ENCODE measurements around the gene MGAM2. TPM values are rescaled to one million over a fixed set of nuclear protein-coding genes. Genes with fewer than 3 reads are reported as not detected.

Gene MGAM2
- total RNA-seq, 2 donors from 2014 or later, result not detected

- Mint-ChIP-seq H3K9me3 (no peaks in the 10 kb centered on the region), H3K36me3 (no peaks in the 10 kb centered on the region), H3K27me3 (no peaks in the 10 kb centered on the region), H3K27ac (no peak overlapping the region), H3K4me3 (no peak overlapping the region), H3K4me1 (ENCODE audit: low read depth in 2 of 2) (peaks cover 0 to 6% of the 10 kb centered on the region in 2 donors)
- no peak for ATAC-seq
- DNase-seq (ENCODE audit: low spot score), result no peak
These were observed 23.4 kb downstream of the MGAM2 start for GRCh38 chr7:142134909-142135308.

DNA sequence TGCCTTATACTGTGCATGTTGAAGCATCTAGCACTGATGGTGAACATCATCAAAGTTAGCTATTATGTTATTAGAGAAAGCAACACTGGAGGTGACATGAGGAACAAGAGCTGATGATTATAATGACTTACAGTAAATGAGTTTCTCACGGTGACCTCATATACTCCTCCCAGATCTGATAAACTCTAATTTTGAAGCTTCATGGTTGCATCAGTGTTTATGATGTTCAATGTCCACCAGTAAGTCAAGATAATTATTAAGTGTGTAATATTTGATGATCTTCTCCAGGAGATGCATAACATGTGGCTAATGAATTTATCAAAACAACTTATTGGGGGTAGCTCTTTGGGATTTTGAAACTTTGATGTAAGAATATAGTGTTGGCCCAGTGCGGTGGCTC, 27.5 kb downstream of the MGAM2 start:
- H3K27me3 Mint-ChIP-seq, result peaks cover 3 to 7% of the 10 kb centered on the region in 2 donors
- H3K36me3 Mint-ChIP-seq, result no peaks in the 10 kb centered on the region
- H3K27ac Mint-ChIP-seq, result no peak overlapping the region
- no peak overlapping the region for H3K4me3 Mint-ChIP-seq
- DNase-seq (ENCODE audit: low spot score) (no peak), ATAC-seq (no peak)
- no peaks in the 10 kb centered on the region for H3K9me3 Mint-ChIP-seq
- H3K4me1 Mint-ChIP-seq (ENCODE audit: low read depth in 2 of 2), result no peaks in the 10 kb centered on the region

DNA sequence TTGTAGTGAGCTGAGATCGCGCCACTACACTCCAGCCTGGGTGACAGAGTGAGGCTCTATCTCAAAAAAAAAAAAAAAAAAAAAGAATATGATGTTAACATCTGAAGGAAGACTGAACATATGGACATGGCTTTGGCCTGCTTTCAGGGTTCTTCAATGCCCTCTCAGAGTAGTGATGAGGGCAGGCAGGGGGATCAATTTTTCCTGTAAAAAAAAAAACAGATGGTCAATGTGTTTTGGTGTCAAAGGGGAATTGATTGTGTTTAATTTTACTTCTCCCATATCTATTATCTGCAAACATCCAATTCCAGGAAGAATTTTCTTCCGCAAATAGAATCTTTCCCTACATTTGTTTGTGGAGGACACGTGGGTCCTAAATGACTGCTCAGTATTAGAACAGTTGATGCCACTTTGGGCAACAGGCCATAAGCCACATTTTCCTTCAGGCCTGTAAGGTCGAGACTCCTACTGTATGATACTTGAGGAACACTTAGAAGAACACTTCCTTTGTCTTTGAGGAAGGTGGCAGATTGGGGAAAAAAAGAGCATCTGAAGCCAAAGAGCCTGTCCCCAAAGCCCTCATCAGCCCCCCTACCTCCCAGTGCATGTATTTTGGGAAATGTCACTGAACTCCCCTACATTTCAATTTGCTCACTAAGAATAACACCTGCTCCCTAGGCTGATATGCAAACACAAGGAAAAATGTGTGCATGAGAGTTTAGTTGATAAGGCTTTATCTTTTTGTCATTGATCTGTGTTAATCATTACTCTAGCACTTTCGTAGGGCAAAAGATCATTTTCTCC, 28.3 kb downstream of the MGAM2 start:
- H3K4me3 Mint-ChIP-seq, result no peak overlapping the region
- H3K9me3 Mint-ChIP-seq, result no peaks in the 10 kb centered on the region
- H3K27ac Mint-ChIP-seq, result no peak overlapping the region
- no peaks in the 10 kb centered on the region for H3K4me1 Mint-ChIP-seq (ENCODE audit: low read depth in 2 of 2)
- ATAC-seq (no peak), DNase-seq (ENCODE audit: low spot score) (no peak)
- peaks cover 4 to 9% of the 10 kb centered on the region in 2 donors for H3K27me3 Mint-ChIP-seq
- no peaks in the 10 kb centered on the region for H3K36me3 Mint-ChIP-seq

GRCh38 chr7:142140401-142140959, 29.0 kb downstream of the MGAM2 start:
- no peak overlapping the region for H3K27ac Mint-ChIP-seq
- no peaks in the 10 kb centered on the region for H3K9me3 Mint-ChIP-seq
- no peak overlapping the region for H3K4me3 Mint-ChIP-seq
- ATAC-seq (no peak), DNase-seq (ENCODE audit: low spot score) (no peak)
- H3K27me3 Mint-ChIP-seq, result peaks cover 11 to 16% of the 10 kb centered on the region in 2 donors
- no peaks in the 10 kb centered on the region for H3K4me1 Mint-ChIP-seq (ENCODE audit: low read depth in 2 of 2)
- no peaks in the 10 kb centered on the region for H3K36me3 Mint-ChIP-seq

GRCh38 chr7:142142702-142143101, 31.2 kb downstream of the MGAM2 start:
- no peaks in the 10 kb centered on the region for H3K4me1 Mint-ChIP-seq (ENCODE audit: low read depth in 2 of 2)
- H3K36me3 Mint-ChIP-seq, result no peaks in the 10 kb centered on the region

GRCh38 chr7:142146124-142146523, 34.6 kb downstream of the MGAM2 start:
- peaks cover 0 to 6% of the 10 kb centered on the region in 2 donors for H3K4me1 Mint-ChIP-seq (ENCODE audit: low read depth in 2 of 2)
- H3K27me3 Mint-ChIP-seq, result peaks cover 15 to 33% of the 10 kb centered on the region in 2 donors
- no peak overlapping the region for H3K27ac Mint-ChIP-seq

More at GRCh38 chr7:142142702-142143101, 31.2 kb downstream of the MGAM2 start:
- Mint-ChIP-seq H3K27me3 (peaks cover 15 to 25% of the 10 kb centered on the region in 2 donors), H3K27ac (no peak overlapping the region), H3K4me3 (no peak overlapping the region), H3K9me3 (no peaks in the 10 kb centered on the region)
- ATAC-seq (no peak), DNase-seq (ENCODE audit: low spot score) (no peak)

GRCh38 chr7:142150356-142150755, 38.8 kb downstream of the MGAM2 start:
- no peak for DNase-seq (ENCODE audit: low spot score)
- Mint-ChIP-seq H3K36me3 (no peaks in the 10 kb centered on the region), H3K4me3 (no peak overlapping the region), H3K4me1 (ENCODE audit: low read depth in 2 of 2) (peaks cover 4 to 9% of the 10 kb centered on the region in 2 donors), H3K9me3 (peaks cover 6% of the 10 kb centered on the region), H3K27me3 (peaks cover 6 to 18% of the 10 kb centered on the region in 2 donors), H3K27ac (no peak overlapping the region)
- no peak for ATAC-seq

More at GRCh38 chr7:142146124-142146523, 34.6 kb downstream of the MGAM2 start:
- H3K4me3 Mint-ChIP-seq, result no peak overlapping the region
- no peak for DNase-seq (ENCODE audit: low spot score)
- ATAC-seq, result no peak
- H3K36me3 Mint-ChIP-seq, result no peaks in the 10 kb centered on the region
- H3K9me3 Mint-ChIP-seq, result peaks cover 6% of the 10 kb centered on the region

DNA sequence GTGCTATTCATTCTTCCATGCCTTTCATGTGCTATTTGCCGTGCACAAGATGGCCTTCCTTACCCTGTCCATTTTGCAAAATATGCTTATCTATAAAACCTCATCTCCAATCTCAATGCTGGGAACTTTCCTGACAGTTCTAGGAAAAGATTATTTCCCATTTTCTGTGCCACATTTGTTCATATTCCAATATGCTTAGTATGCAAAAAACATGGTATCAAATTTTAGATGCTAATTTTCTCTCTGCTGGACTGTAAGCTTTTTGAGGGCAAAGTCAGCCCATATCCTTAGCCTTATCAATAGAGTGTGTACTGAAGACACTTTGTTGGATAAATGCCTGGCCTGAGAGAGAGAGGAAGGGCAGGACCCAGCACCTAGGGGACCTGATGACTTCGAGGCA, 39.4 kb downstream of the MGAM2 start:
- no peak overlapping the region for H3K4me3 Mint-ChIP-seq
- H3K27ac Mint-ChIP-seq, result no peak overlapping the region
- no peak for ATAC-seq
- H3K9me3 Mint-ChIP-seq, result peaks cover 6% of the 10 kb centered on the region
- H3K27me3 Mint-ChIP-seq, result peaks cover 4 to 14% of the 10 kb centered on the region in 2 donors
- no peak for DNase-seq (ENCODE audit: low spot score)
- peaks cover 4 to 9% of the 10 kb centered on the region in 2 donors for H3K4me1 Mint-ChIP-seq (ENCODE audit: low read depth in 2 of 2)
- H3K36me3 Mint-ChIP-seq, result no peaks in the 10 kb centered on the region

DNA sequence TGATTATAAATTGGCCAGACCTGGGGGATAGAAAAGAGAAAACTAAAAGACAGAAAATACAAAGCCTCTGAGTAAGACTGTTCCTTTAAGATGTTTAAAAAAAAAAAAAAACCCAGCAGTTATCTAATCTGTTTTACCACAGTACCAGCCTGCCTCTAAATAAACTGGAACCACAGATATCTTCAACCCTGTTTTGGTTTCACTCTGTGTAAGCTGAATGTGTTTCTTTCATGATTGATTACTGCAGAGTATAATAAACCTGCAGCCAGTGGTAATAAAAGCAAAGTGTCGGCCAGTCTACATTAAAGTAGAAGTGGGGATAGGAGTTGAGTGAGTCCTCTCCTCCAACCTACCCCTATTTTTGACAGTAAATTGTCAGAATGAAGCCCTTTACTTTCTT, 40.6 kb downstream of the MGAM2 start:
- Mint-ChIP-seq H3K36me3 (no peaks in the 10 kb centered on the region), H3K4me1 (ENCODE audit: low read depth in 2 of 2) (peaks cover 4 to 9% of the 10 kb centered on the region in 2 donors), H3K27me3 (peaks cover 0 to 8% of the 10 kb centered on the region in 2 donors), H3K4me3 (no peak overlapping the region), H3K9me3 (peaks cover 6% of the 10 kb centered on the region), H3K27ac (no peak overlapping the region)
- ATAC-seq (peak; percentile 53 to 84), DNase-seq (ENCODE audit: low spot score) (no peak)

GRCh38 chr7:142153400-142153799, 41.9 kb downstream of the MGAM2 start:
- Mint-ChIP-seq H3K9me3 (no peaks in the 10 kb centered on the region), H3K27me3 (peaks cover 0 to 8% of the 10 kb centered on the region in 2 donors), H3K27ac (no peak overlapping the region), H3K4me3 (no peak overlapping the region), H3K36me3 (no peaks in the 10 kb centered on the region), H3K4me1 (ENCODE audit: low read depth in 2 of 2) (peaks cover 4% of the 10 kb centered on the region in 2 donors)
- ATAC-seq, result no peak
- no peak for DNase-seq (ENCODE audit: low spot score)

DNA sequence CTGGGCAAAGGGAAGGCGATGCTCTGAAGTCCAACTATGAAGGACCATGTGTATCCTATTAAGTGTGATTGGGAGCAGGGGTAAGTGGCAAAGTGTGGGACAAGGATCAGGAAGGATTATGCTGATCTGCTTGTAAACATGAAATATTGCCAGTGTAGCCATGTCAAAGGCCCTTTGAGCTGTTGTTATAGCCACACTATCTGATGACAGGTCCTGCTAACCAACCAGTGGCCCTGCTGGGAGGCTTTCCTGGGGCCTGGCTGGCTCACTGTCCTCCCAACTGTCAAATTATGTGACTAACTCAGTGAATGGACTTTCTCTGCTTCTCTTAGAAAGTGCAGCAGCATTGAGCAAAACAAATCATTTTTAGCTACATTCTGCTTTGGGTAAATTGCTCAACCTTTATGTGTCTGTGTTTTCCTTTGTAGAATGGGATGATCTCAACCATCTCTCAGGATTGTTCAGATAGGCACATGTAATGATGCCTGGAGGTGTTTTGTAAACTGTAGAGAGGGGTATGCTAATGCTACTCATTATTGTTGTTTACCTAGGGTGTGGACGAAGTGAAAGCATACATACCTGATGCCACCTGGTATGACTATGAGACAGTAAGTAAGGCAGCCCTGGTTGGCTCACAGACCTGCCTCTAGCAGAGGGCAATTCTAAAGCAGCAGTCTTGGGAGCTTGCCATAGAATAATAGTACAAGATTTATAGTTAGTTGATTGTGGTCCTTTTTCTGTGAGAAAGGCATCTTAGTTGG, 47.4 kb downstream of the MGAM2 start:
- no peak overlapping the region for H3K27ac Mint-ChIP-seq
- DNase-seq (ENCODE audit: low spot score) (no peak), ATAC-seq (no peak)
- no peaks in the 10 kb centered on the region for H3K36me3 Mint-ChIP-seq
- no peaks in the 10 kb centered on the region for H3K9me3 Mint-ChIP-seq
- H3K4me1 Mint-ChIP-seq (ENCODE audit: low read depth in 2 of 2), result no peaks in the 10 kb centered on the region
- no peak overlapping the region for H3K4me3 Mint-ChIP-seq
- H3K27me3 Mint-ChIP-seq, result no peaks in the 10 kb centered on the region

DNA sequence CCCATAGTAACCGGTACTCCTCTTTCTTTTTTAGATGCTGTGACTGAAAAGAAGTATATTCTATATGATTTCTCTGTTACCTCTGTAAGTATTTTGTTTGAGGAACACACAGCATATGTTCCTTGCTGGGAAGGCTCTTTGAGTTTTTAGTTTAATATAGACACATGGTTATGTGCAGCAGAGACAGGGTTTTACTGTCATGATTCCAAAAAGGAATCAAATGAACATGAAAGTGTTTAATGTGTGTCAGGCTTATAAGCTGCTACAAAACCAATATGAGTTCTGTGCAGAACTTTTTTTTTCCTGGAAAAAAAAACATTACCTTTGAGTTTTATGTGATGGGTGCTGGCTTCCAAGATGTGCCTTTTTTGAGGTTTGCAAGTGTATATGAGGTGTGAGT, 50.4 kb downstream of the MGAM2 start:
- no peaks in the 10 kb centered on the region for H3K9me3 Mint-ChIP-seq
- no peak for DNase-seq (ENCODE audit: low spot score)
- no peak overlapping the region for H3K4me3 Mint-ChIP-seq

DNA sequence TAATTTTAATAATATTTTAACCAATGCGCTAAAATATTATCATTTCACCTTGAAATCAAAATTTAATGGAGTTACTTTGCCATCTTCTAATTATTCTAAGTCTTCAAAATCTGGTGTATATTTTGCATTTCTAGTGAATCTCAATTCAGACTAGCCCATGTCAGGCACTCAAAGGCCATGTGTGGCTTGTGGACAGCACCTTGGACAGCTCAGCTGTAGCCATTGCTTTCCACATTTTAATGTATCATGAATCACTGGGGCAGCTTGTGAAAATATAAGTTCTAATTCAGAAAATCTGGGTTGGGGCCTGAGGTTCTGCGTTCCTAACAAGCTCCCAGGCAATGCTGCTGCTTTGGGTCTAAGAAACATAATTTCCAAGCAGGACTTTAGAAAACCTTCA, 57.2 kb downstream of the MGAM2 start:
- no peak for DNase-seq (ENCODE audit: low spot score)

More for the DNA sequence above, 50.4 kb downstream of the MGAM2 start:
- H3K4me1 Mint-ChIP-seq (ENCODE audit: low read depth in 2 of 2), result no peaks in the 10 kb centered on the region
- no peak overlapping the region for H3K27ac Mint-ChIP-seq
- H3K36me3 Mint-ChIP-seq, result no peaks in the 10 kb centered on the region
- peaks cover 2 to 7% of the 10 kb centered on the region in 2 donors for H3K27me3 Mint-ChIP-seq
- ATAC-seq, result no peak

GRCh38 chr7:142172932-142173331, 61.4 kb downstream of the MGAM2 start:
- peaks cover 6% of the 10 kb centered on the region in 2 donors for H3K27me3 Mint-ChIP-seq
- no peak overlapping the region for H3K27ac Mint-ChIP-seq
- DNase-seq (ENCODE audit: low spot score) (no peak), ATAC-seq (no peak)
- no peaks in the 10 kb centered on the region for H3K36me3 Mint-ChIP-seq
- peaks cover 4% of the 10 kb centered on the region for H3K9me3 Mint-ChIP-seq
- H3K4me3 Mint-ChIP-seq, result no peak overlapping the region
- H3K4me1 Mint-ChIP-seq (ENCODE audit: low read depth in 2 of 2), result peaks cover 0 to 8% of the 10 kb centered on the region in 2 donors

More for the DNA sequence above, 57.2 kb downstream of the MGAM2 start:
- Mint-ChIP-seq H3K4me1 (ENCODE audit: low read depth in 2 of 2) (no peaks in the 10 kb centered on the region), H3K9me3 (no peaks in the 10 kb centered on the region), H3K4me3 (no peak overlapping the region), H3K36me3 (no peaks in the 10 kb centered on the region), H3K27ac (no peak overlapping the region), H3K27me3 (peaks cover 2 to 7% of the 10 kb centered on the region in 2 donors)
- no peak for ATAC-seq
